H1 (cell line): ENCODE results near the gene RIN3. TPM values are rescaled to one million over a fixed set of nuclear protein-coding genes. Genes with fewer than 3 reads are reported as not detected.

ENCODE experiments used
- CTCF ChIA-PET: fragments of 300-600 bp; sonication (Branson Sonifier 250); formaldehyde crosslinking; loops from one replicate; lab custom pipeline; 2021; ENCODE audit not compliant: partially characterized antibody; lab: Charles Lee
- POLR2A ChIA-PET: fragments of 300-600 bp; sonication (Branson Sonifier 250); formaldehyde crosslinking; loops from one replicate; lab custom pipeline; 2021; ENCODE audit warnings: inconsistent platforms; ENCODE audit not compliant: partially characterized antibody; lab: Charles Lee
- DNase-seq, 2 experiments: peaks; one replicate each; pipeline versions ENCODE4 v3.0.0 to v3.0.0-alpha.2; 2010 to 2022; ENCODE audit warnings: low spot score in 2 of 2, low read depth in 1 of 2, mixed read lengths in 1 of 2
- FAIRE-seq: peaks from 2 replicates; lab custom pipeline; 2011; peaks lifted over from hg19 to GRCh38; lab: Jason Lieb, UNC
- H2AFZ ChIP-seq: 2 replicates; pipeline ENCODE4 v1.8.1; 2012; ENCODE audit warnings: low read length, inconsistent platforms
- H2AK5ac ChIP-seq: 2 replicates; pipeline ENCODE4 v1.6.1; 2013; ENCODE audit warnings: low read depth, low read length
- H2BK120ac ChIP-seq: replicated peaks from 2 replicates; pipeline ENCODE3; 2013; ENCODE audit warnings: low read depth, low read length, inconsistent platforms
- H2BK12ac ChIP-seq: 2 replicates; pipeline ENCODE4 v1.6.1; 2013; ENCODE audit warnings: low read depth, low read length
- H2BK15ac ChIP-seq: 2 replicates; pipeline ENCODE4 v1.6.1; 2013; ENCODE audit warnings: low read length
- H2BK20ac ChIP-seq: 2 replicates; pipeline ENCODE4 v1.6.1; 2013; ENCODE audit warnings: low read length
- H2BK5ac ChIP-seq: 2 replicates; pipeline ENCODE4 v1.6.1; 2013; ENCODE audit warnings: low read depth, low read length
- H3K14ac ChIP-seq: 2 replicates; pipeline ENCODE4 v1.6.1; 2013; ENCODE audit warnings: inconsistent platforms; ENCODE audit not compliant: insufficient read length
- H3K18ac ChIP-seq: 2 replicates; pipeline ENCODE4 v1.6.1; 2013; ENCODE audit warnings: low read length; ENCODE audit errors: extremely low read depth
- H3K23ac ChIP-seq: 2 replicates; pipeline ENCODE4 v1.6.1; 2013; ENCODE audit warnings: inconsistent platforms; ENCODE audit not compliant: insufficient read length
- H3K23me2 ChIP-seq: 2 replicates; pipeline ENCODE4 v1.6.1; 2013; ENCODE audit warnings: low read depth, low read length
- H3K27ac ChIP-seq: 2 replicates; pipeline ENCODE4 v1.6.1; 2011; ENCODE audit warnings: low read depth, low read length, inconsistent platforms
- H3K27me3 ChIP-seq, 4 experiments: replicated peaks in 1 of 4; 1 replicate in 1 of 4; 2 replicates in 3 of 4; pipeline versions ENCODE4 v1.6.1 to v1.8.1; 2011 to 2013; ENCODE audit warnings: low read length in 3 of 4, mild to moderate bottlenecking in 3 of 4, inconsistent platforms in 2 of 4, mixed read lengths in 2 of 4, moderate library complexity in 1 of 4; ENCODE audit not compliant: control insufficient read depth in 3 of 4, insufficient read depth in 3 of 4; ENCODE audit errors: extremely low read depth in 1 of 4
- H3K36me3 ChIP-seq, 4 experiments: 2 replicates each; pipeline versions ENCODE4 v1.6.1 to v1.8.1; 2011 to 2013; ENCODE audit warnings: mild to moderate bottlenecking in 4 of 4, low read length in 3 of 4, moderate library complexity in 2 of 4, control low read depth in 1 of 4, inconsistent platforms in 1 of 4; ENCODE audit not compliant: insufficient read depth in 4 of 4, control insufficient read depth in 2 of 4
- H3K4ac ChIP-seq: replicated peaks from 2 replicates; pipeline ENCODE3; 2013; ENCODE audit warnings: low read length, low read depth, mixed read lengths, inconsistent platforms; ENCODE audit not compliant: insufficient read length
- H3K4me1 ChIP-seq, 4 experiments: replicated peaks in 1 of 4; 1 replicate in 1 of 4; 2 replicates in 3 of 4; pipeline versions ENCODE4 v1.6.1 to v1.8.1; 2011 to 2013; ENCODE audit warnings: low read length in 3 of 4, inconsistent platforms in 2 of 4, mixed read lengths in 1 of 4; ENCODE audit not compliant: insufficient read depth in 4 of 4, control insufficient read depth in 3 of 4
- H3K4me2 ChIP-seq, 2 experiments: 2 replicates each; pipeline versions ENCODE4 v1.6.1 to v1.8.1; 2011 to 2013; ENCODE audit warnings: low read depth in 2 of 2, low read length in 2 of 2, control low read depth in 1 of 2, inconsistent platforms in 1 of 2, mild to moderate bottlenecking in 1 of 2; ENCODE audit not compliant: insufficient read depth in 1 of 2
- H3K4me3 ChIP-seq, 4 experiments: fragments of 200-600, 300-600 bp in 1 of 4; sonication (generic), shearing (Covaris generic), sonication (Bioruptor Twin) in 1 of 4; 2 replicates each; pipeline versions ENCODE4 v1.5.1 to v1.8.1; 2011 to 2016; ENCODE audit warnings: low read length in 4 of 4, low read depth in 3 of 4, control low read depth in 2 of 4, inconsistent platforms in 2 of 4, mild to moderate bottlenecking in 2 of 4, mixed read lengths in 1 of 4, moderate library complexity in 1 of 4; ENCODE audit not compliant: insufficient read depth in 2 of 4; ENCODE audit errors: extremely low read depth in 1 of 4
- H3K56ac ChIP-seq: replicated peaks from 2 replicates; pipeline ENCODE3; 2013; ENCODE audit warnings: low read depth, mild to moderate bottlenecking, mixed read lengths, low read length, inconsistent platforms; ENCODE audit not compliant: insufficient read length
- H3K79me1 ChIP-seq: 2 replicates; pipeline ENCODE4 v1.6.1; 2013; ENCODE audit warnings: low read depth, low read length, control low read depth
- H3K79me2 ChIP-seq, 2 experiments: 2 replicates each; pipeline versions ENCODE4 v1.6.1 to v1.8.1; 2012 to 2013; ENCODE audit warnings: low read length in 2 of 2, mild to moderate bottlenecking in 2 of 2, inconsistent platforms in 1 of 2; ENCODE audit not compliant: insufficient read depth in 2 of 2, control insufficient read depth in 1 of 2
- H3K9ac ChIP-seq, 4 experiments: replicated peaks in 1 of 4; 1 replicate in 1 of 4; 2 replicates in 3 of 4; pipeline versions ENCODE4 v1.6.1 to v1.8.1; 2011 to 2013; ENCODE audit warnings: low read depth in 3 of 4, low read length in 3 of 4, control low read depth in 2 of 4, mild to moderate bottlenecking in 2 of 4, moderate library complexity in 2 of 4, inconsistent platforms in 1 of 4; ENCODE audit errors: extremely low read depth in 1 of 4
- H3K9me3 ChIP-seq, 2 experiments: 2 replicates each; pipeline versions ENCODE4 v1.6.1 to v1.8.1; 2012 to 2013; ENCODE audit warnings: mild to moderate bottlenecking in 2 of 2, moderate library complexity in 2 of 2, control low read depth in 1 of 2, inconsistent platforms in 1 of 2, low read depth in 1 of 2, low read length in 1 of 2, mixed read lengths in 1 of 2; ENCODE audit not compliant: insufficient read depth in 2 of 2
- H4K20me1 ChIP-seq, 2 experiments: replicated peaks in 1 of 2; 2 replicates each; pipeline versions ENCODE3 to v1.8.1; 2011 to 2013; ENCODE audit warnings: inconsistent platforms in 2 of 2, low read length in 2 of 2, mild to moderate bottlenecking in 1 of 2; ENCODE audit not compliant: insufficient read depth in 2 of 2, control insufficient read depth in 1 of 2
- H4K5ac ChIP-seq: 2 replicates; pipeline ENCODE4 v1.6.1; 2013; ENCODE audit warnings: low read length, low read depth, mixed read lengths, inconsistent platforms; ENCODE audit not compliant: insufficient read length
- H4K8ac ChIP-seq: 2 replicates; pipeline ENCODE4 v1.8.0; 2013; ENCODE audit warnings: mild to moderate bottlenecking, moderate library complexity, low read length, inconsistent platforms; ENCODE audit not compliant: insufficient read depth; ENCODE audit errors: extremely low read depth
- H4K91ac ChIP-seq: replicated peaks from 2 replicates; pipeline ENCODE3; 2013; ENCODE audit warnings: low read length, mixed read lengths, inconsistent platforms; ENCODE audit not compliant: insufficient read length
- ATF2 ChIP-seq: IDR thresholded peaks from 2 replicates; pipeline ENCODE4 v1.6.1; 2012; ENCODE audit warnings: low read length, inconsistent platforms
- ATF3 ChIP-seq: IDR thresholded peaks from 2 replicates; pipeline ENCODE4 v1.6.1; 2011; ENCODE audit warnings: low read depth, mild to moderate bottlenecking, low read length; ENCODE audit not compliant: insufficient read depth
- CBX8 ChIP-seq: fragments of 300-800, 300-1000 bp; sonication (generic); IDR thresholded peaks from 2 replicates; pipeline ENCODE4 v1.7.1; 2016; ENCODE audit warnings: low read depth, low read length, borderline replicate concordance
- CHD1 ChIP-seq: IDR thresholded peaks from 2 replicates; pipeline ENCODE4 v1.6.1; 2012; ENCODE audit warnings: low read depth, low read length, improper control_type of control experiment
- HDAC2 ChIP-seq, 2 experiments: fragments of 300-600 bp in 1 of 2; sonication (generic) in 1 of 2; IDR thresholded peaks; 2 replicates each; pipeline ENCODE4 v1.6.1; 2011 to 2012; ENCODE audit warnings: low read depth in 2 of 2, low read length in 2 of 2, mild to moderate bottlenecking in 2 of 2, moderate library complexity in 2 of 2, borderline replicate concordance in 1 of 2, inconsistent platforms in 1 of 2
- JUND ChIP-seq: IDR thresholded peaks from 2 replicates; pipeline ENCODE4 v1.6.1; 2011; ENCODE audit warnings: mild to moderate bottlenecking, improper control_type of control experiment, low read length
- SIN3A ChIP-seq, 2 experiments: IDR thresholded peaks in 1 of 2; conservative IDR thresholded peaks in 1 of 2; 2 replicates each; pipeline ENCODE4 v1.6.1; 2011 to 2012; ENCODE audit warnings: low read length in 2 of 2, improper control_type of control experiment in 1 of 2, low read depth in 1 of 2, mild to moderate bottlenecking in 1 of 2
- SP1 ChIP-seq: IDR thresholded peaks from 2 replicates; pipeline ENCODE4 v1.6.1; 2011; ENCODE audit warnings: low read depth, low read length
- TAF1 ChIP-seq: IDR thresholded peaks from 2 replicates; pipeline ENCODE4 v1.6.1; 2011; ENCODE audit warnings: mild to moderate bottlenecking, low read depth, low read length
- YY1 ChIP-seq: IDR thresholded peaks from 2 replicates; pipeline ENCODE4 v1.6.1; 2011; ENCODE audit warnings: low read depth, mild to moderate bottlenecking, low read length
- WGBS, 2 experiments: shearing (Covaris generic) in 1 of 2; methylation state at CpG; one replicate each; pipeline versions ENCODE4 v1.1.6 to v1.1.7; 2013 to 2015; ENCODE audit warnings: low lambda C conversion rate in 2 of 2, mixed read lengths in 2 of 2, inconsistent platforms in 1 of 2, low coverage in 1 of 2, missing lambda C conversion rate in 1 of 2; ENCODE audit not compliant: insufficient replicate concordance in 2 of 2, insufficient coverage in 1 of 2, insufficient read length in 1 of 2; ENCODE audit errors: extremely low coverage in 1 of 2, missing lambda C conversion rate in 1 of 2; 5-methylcytosine and 5-hydroxymethylcytosine counted together
- polyA plus RNA-seq, 7 experiments: library from polyadenylated mRNA; depleted of rRNA in 3 of 7; stranded (reverse) in 5 of 7; unstranded in 2 of 7; fragments of >200 nt in 5 of 7; fragments of 200-250 nt in 2 of 7; gene quantifications; 1 replicate in 5 of 7; 2 replicates in 1 of 7; 4 replicates in 1 of 7; pipeline versions ENCODE4 v1.2.1 to v1.2.3, GENCODE V29; 2011 to 2013; ENCODE audit warnings: missing spikeins in 2 of 7, mixed read lengths in 2 of 7
- total RNA-seq: library from RNA; stranded (reverse); fragmentation: NEBNext Ultra II Directional; extraction: Animal tissue kit (Norgen Biotek cat#: 25700); gene quantifications from 2 replicates; pipeline ENCODE4 v1.2.1, GENCODE V29; 2021

The RIN3 gene
- total and polyA plus RNA-seq, 2 of the 8 experiments (the other 6 are each of a cell fraction or from before 2014, with no cell fraction given) = 0.59 to 1.5 TPM

- no peak overlapping the region for H3K23ac ChIP-seq
- no peaks in the 10 kb centered on the region; a peak in 1 of 7 replicates for H3K4me1 ChIP-seq
- H2AK5ac ChIP-seq = no peak overlapping the region
- no peaks in the 10 kb centered on the region; a peak in 1 of 4 replicates for H3K79me2 ChIP-seq
- no peak overlapping the region; the same call in 1 of the 2 replicates for H2BK5ac ChIP-seq
- no peak overlapping the region for H2BK120ac ChIP-seq
- H3K18ac ChIP-seq = no peak overlapping the region
- H3K14ac ChIP-seq = no peak overlapping the region
- H4K91ac ChIP-seq = no peak overlapping the region
- H3K9me3 ChIP-seq = no peaks in the 10 kb centered on the region
- ChIA-PET CTCF (interaction anchor here (0.8 to 1.3 kb wide), 6 partner anchors 10 to 139 kb away, joined by 3 to 5 read pairs (median 3); no protein-coding TSS in a partner anchor), POLR2A (no interaction called here)
- H2BK15ac ChIP-seq = no peak overlapping the region
- no peak overlapping the region for H3K56ac ChIP-seq
- no peak for FAIRE-seq
- H2BK20ac ChIP-seq = no peak overlapping the region
- no peak overlapping the region for H2AFZ ChIP-seq
- H3K36me3 ChIP-seq = no peaks in the 10 kb centered on the region
- WGBS, 2 experiments = 83% methylated on average over 16 of the region's 17 CpGs; no CpG with 5 or more reads in 1 of the 2 experiments
- no peaks in the 10 kb centered on the region for H3K79me1 ChIP-seq
- H4K20me1 ChIP-seq = peaks cover 0 to 2% of the 10 kb centered on the region in 2 experiments
- H3K27ac ChIP-seq = no peak overlapping the region
- no peak overlapping the region for H3K4ac ChIP-seq
- DNase-seq = no peak
- no peak overlapping the region for H3K4me2 ChIP-seq
- no peak overlapping the region for H2BK12ac ChIP-seq
- H4K8ac ChIP-seq = no peak overlapping the region
- H3K27me3 ChIP-seq = no peaks in the 10 kb centered on the region
- H4K5ac ChIP-seq = no peak overlapping the region
- no peak overlapping the region for H3K4me3 ChIP-seq
- H3K23me2 ChIP-seq = no peaks in the 10 kb centered on the region
- H3K9ac ChIP-seq = no peak overlapping the region
- TF ChIP-seq HDAC2 (IDR thresholded peaks at IDR 0.05; ENCODE audit: borderline replicate concordance in 1 of 2, low read depth in 2 of 2, low read length in 2 of 2) = no peak
- no peak for TF ChIP-seq SP1
- TF ChIP-seq CHD1 = no peak
- no peak for TF ChIP-seq YY1
- no peak for TF ChIP-seq ATF2
- no peak for TF ChIP-seq ATF3
- TF ChIP-seq CBX8 = no peak
- no peak for TF ChIP-seq SIN3A (conservative IDR thresholded peaks at IDR 0.05 in 1 of 2, IDR thresholded peaks at IDR 0.05 in 1 of 2; ENCODE audit: low read depth in 1 of 2, low read length in 2 of 2)
- TF ChIP-seq JUND = no peak
- no peak for TF ChIP-seq TAF1
Measured at GRCh38 chr14:92549105-92549858, 35.7 kb downstream of the RIN3 start.
